Kidney glomerular epithelial cell (primary cell): Measurements from ENCODE around the gene TYROBP.
A peak's percentile ranks its signal among the peaks of the same experiment; 100 is the strongest.
"Not testable (repeated sequence)": the region's sequence is repeated elsewhere in the genome, so short reads cannot be mapped to it uniquely, and the experiment has no call there.

ENCODE experiments used
- DNase-seq: peaks from one replicate; lab custom pipeline; 2025; lab: John Stamatoyannopoulos, UW

TYROBP gene

DNA sequence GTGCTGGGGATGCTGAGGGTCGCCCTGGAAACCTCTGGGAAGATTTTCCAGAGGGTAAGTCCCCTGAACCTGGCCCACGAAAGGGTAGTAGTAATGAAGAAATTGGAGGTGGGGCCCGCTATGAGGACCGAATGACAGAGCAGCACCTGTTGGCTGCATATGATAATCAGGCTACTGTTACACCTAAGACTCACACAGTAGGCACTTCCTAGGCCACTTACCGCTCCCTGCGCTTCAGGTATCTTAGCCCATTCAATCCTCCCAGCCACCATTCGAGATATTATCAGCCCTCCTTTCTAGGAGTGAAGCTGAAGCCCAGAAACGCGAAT is 23.7 kb upstream of the TYROBP start:
- no peak for DNase-seq

DNA sequence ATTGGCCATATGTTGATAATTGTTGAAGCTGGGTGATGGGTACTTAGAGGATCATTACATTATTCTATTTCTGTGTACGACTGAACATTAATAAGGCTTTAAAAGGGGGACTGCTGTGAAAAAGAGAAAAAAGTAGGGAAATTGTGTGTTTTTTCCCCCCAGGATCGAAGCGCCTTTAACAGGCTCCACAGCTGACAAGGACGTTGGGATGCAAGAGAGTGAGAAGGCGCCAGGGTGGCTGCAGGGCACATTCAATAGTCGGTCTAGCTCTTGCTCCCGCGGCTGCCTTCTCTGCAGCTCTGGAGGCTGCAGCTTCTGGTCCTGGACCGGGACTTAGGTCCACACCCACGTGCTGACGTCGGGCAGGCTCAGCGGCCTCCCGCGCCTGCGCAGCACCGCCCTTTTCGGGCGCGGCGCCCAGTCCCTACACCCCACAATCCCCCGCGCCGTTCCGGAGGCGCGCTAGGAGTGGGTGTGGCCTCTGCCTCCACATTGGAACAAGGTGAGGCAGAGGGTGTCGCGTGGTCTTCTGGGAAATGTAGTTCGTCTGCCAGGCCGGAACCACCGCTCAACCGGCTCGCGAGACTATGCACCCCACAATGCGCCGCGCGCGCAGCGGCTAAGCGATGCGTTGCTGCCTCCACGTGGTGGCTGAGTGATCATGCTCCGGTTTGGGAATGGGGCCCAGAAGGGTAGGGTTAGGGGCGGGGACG is 23.2 kb upstream of the TYROBP start:
- DNase-seq, result peak; percentile 98

GRCh38 chr19:35929876-35930275 is 21.8 kb upstream of the TYROBP start:
- no peak for DNase-seq

GRCh38 chr19:35928507-35928906 is 20.4 kb upstream of the TYROBP start:
- no peak for DNase-seq

DNA sequence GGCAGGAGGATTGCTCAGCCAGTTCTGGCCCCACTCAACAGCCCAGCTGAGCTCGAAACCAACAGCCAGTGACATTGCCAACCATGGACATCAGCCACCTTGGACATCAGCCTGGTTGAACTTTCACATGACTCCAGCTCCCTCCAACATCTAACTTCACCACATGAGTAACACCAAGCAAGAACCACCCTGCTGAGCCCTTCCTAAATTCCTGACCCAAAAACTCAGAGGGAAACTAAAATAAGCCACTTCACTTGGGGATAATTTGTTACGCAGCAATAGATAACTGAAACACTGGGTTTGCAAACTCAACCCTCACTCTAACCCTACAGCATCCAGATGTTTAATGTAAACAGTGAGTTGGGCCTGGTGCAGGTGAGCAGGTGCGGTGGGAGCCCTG is 17.4 kb upstream of the TYROBP start:
- DNase-seq, result no peak

DNA sequence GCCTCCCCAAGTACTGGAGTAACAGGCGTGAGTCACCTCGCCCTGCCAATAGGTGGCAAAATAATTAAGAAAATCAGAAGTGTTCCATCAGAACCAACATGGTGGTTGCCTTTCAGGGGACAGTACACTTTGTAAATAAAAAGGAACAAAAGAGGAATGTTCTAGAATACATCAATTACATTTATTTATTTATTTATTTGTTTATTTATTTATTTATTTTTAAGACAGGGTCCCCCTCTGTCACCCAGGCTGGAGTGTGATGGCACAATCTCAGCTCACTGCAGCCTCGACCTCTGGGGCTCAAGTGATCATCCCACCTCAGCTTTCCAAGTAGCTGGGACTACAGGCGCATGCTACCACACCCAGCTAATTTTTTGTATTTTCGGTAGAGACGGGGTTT is 12.9 kb upstream of the TYROBP start:
- DNase-seq, result no peak

- DNase-seq, result no peak
Measured at GRCh38 chr19:35919306-35919705, 11.2 kb upstream of the TYROBP start.

DNA sequence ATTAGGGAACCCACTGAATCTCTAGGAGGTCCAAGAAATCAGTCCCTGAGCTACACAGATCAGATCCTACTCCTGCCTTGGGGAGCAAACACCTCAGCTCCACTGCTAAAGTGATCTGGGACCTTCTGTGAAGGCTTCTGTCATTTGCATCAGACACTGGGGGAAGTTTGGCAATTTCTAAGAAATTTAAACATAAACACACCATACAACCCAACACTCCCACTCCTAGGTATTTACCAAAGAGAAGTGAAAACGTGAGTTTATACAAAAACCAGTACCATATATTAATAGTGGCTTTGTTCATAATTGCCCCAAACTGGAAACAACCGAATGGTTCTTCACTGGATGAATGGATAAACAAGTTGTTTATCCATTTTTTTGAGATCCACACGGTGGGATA is 7.3 kb upstream of the TYROBP start:
- no peak for DNase-seq

DNA sequence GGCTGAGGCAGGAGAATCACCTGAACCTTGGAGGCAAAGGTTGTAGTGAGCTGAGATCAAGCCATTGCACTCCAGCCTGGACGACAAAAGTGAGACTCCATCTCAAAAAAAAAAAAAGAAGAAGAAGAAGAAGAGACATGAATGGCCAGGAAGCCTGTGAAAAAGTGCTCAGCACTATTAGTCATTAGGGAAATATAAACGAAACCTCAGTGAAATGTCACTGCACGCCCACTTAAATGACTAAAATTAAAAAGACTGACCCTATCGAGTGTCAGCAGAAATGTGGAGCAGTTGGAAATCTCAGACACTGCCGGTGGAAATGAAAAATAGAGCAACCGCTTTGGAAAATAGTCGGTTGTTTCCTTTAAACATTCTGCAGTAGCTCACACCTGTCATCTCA is 5.5 kb upstream of the TYROBP start:
- peak; percentile 15 for DNase-seq

GRCh38 chr19:35911790-35912189 is 3.7 kb upstream of the TYROBP start:
- peak; percentile 51 for DNase-seq

- no peak for DNase-seq
Measured at GRCh38 chr19:35911173-35911572, 3.1 kb upstream of the TYROBP start.

DNA sequence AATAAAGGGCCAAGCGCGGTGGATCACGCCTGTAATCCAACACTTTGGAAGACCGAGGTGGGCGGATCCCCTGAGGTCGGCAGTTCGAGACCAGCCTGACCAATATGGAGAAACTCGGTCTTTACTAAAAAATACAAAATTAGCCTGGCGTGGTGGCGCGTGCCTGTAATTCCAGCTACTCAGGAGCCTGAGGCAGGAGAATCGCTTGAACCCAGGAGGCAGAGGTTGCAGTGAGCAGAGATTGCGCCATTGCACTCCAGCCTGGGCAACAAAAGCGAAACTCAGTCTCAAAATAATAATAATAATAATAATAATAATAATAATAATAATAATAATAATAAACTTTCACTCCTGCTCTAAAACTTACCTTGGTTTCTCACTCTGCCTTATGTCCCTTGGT is 2.3 kb upstream of the TYROBP start:
- DNase-seq, result not testable (repeated sequence)

DNA sequence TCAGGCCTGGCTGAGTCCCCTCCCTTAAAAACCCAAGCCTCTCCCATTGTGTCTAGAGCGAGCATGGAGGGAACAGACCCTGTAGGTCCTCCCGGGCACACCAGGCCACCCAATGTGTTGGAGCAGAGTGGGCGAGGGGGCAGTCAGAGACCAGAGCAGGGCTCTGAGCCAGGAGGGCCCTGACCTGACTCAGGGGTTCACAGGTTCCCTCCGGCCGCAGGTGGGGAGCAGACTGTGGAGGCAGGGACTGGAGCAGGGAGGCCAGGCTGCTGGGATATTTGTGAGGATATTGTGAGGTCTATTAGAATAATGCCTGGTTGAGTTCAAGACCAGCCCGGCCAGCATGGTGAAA is 1.6 kb upstream of the TYROBP start:
- DNase-seq, result no peak

DNA sequence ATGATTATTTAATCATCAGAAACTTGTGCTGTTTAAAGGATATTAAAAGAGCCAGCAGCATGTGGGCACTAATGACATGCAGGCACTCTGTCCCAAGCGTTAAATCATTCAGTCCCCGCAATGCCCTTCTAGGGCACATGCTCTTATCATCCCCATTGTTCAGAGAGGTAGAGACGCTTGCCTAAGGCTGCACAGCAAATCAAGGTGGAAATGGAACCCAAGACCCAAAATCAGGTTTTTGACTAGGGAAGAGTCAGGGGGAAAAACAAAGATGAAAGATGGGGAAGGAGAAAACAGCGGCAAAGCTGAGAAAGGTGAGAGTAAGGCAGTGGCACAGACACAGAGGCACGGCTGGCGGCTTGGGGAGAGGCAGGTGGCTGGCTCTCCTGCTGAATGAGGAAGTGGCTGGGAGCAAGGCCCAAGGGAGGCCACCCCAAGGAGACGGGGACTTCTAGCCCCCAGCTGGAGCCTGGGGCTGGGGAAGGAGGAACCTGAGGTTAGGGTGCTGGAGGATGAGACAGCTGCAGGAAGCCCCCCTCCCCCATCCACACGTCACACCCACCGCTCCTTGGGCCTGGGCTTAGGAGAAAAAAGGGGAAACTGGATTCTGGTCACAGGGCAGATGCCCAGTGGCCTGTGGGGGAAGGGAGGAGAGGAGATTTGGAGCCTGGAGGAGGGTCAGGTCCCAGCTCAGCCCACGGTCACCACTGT is 1.0 kb upstream of the TYROBP start:
- no peak for DNase-seq

DNA sequence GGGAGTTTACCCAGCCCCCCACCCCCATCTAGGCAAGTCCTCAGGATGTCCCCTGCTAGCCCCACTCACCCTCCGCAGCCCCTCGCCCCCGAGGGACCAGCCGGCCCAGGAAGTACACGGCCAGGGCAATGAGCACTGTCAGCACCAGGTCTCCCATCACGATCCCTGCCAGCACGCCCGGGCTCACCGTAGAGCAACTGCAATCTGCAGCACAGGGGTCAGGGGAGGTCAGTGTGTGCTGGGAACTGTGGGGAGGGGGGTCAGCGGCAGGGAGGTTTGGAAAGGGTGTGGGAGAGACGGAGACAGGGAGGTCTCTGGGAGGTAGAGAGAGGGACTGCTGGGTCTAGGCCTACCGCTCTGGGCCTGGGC is 734 bp downstream of the TYROBP start:
- DNase-seq, result no peak

GRCh38 chr19:35905178-35905727 is 2.8 kb downstream of the TYROBP start:
- no peak for DNase-seq

- DNase-seq, result no peak
Measured at GRCh38 chr19:35904311-35905068, 3.6 kb downstream of the TYROBP start.

GRCh38 chr19:35903550-35904179 is 4.4 kb downstream of the TYROBP start:
- DNase-seq, result peak; percentile 64

DNA sequence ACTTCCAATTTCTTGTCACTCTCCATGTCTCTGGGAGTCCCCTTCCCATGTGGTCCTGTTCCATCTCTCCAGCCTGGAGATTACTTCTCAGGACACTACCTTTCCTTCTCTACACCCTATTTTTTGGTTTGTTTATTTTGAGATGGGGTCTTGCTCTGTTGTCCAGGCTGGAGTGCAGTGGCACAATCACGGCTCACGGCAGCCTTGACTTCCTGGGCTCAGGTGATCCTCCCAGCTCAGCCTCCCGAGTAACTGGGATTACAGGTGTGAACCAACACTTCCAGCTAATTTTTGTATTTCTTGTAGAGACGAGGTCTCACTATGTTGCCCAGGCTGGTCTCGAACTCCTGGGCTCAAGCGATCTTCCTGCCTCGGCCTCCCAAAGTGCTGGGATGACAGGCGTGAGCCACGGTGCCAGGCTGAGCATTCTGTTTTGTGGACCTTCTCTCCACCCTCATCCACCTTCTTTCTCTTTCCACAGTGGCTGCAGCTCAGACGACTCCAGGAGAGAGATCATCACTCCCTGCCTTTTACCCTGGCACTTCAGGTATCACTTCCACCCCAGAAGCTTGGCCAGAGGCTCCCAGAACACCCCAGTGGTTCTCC is 5.1 kb downstream of the TYROBP start:
- no peak for DNase-seq

DNA sequence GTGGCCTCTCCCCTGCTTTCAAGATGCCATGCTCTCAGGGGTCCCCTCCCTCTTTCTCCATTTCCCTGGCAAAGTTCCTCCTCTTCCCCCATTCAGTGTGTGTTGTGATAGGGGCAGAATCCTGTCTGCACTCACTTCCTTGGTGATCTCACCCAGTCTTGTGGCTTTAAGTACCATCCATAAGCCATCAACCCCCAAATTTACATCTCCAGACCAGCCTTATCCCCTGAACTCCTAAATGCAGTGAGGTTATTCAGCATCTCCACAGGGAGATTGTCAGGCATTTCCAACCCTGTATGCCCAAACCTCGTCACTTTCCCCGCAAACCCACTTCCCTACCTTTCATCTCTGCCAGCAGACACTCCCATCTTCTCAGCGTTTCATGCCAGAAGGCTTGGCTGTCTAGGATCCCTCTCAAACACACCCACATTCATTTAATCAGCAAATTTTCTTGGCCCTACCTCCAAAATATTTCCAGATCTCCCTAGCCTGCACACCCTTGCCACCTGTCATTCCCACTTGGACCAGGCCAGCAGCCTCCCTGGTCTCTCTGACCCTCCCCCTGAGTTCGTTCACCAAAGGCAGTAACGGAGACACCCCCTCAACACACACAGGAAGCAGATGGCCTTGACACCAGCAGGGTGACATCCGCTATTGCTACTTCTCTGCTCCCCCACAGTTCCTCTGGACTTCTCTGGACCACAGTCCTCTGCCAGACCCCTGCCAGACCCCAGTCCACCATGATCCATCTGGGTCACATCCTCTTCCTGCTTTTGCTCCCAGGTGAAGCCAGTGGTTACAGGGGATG is 6.0 kb downstream of the TYROBP start, which contains the start of gene HCST:
Gene HCST (plus strand): TSS at position 676 of the 808 bp plus-strand sequence. CDS start 65 bp downstream, at position 741.
- DNase-seq, result peak; percentile 4

DNA sequence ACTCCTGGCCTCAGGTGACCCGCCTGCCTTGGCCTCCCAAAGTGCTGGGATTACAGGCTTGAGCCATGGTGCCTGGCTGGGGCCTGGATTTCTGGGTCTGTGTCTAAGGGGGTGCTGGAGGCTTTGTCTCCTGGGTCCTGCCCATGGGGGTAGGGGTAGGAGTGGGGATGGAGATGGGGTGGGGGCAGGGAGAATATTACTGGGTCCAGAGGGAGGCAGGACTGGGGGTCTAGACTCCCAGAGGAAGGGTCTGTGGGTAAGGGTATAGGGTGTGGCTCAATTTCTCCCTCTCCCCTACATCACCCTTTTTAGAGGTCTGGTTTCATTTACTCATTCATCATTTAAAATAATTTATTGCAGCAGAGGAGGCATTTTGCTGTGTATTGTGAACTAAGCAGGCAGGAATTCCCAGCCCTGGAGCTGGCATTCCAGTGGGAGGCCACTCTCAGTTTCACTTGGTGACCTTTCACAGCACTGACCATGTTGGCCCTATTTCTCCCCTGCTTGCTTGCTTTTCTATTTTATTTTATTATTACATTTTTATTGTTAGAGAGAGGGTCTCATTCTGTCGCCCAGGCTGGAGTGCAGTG is 6.9 kb downstream of the TYROBP start:
- peak; percentile 69 for DNase-seq
